AG20443 (cell line): ENCODE results near the gene RPS27.
"Not testable (repeated sequence)": the region's sequence is repeated elsewhere in the genome, so short reads cannot be mapped to it uniquely, and the experiment has no call there.

Experiments used
- DNase-seq: peaks from one replicate; pipeline ENCODE4 v3.0.0; 2012; ENCODE audit warnings: low spot score, mixed read lengths

RPS27 gene

DNA sequence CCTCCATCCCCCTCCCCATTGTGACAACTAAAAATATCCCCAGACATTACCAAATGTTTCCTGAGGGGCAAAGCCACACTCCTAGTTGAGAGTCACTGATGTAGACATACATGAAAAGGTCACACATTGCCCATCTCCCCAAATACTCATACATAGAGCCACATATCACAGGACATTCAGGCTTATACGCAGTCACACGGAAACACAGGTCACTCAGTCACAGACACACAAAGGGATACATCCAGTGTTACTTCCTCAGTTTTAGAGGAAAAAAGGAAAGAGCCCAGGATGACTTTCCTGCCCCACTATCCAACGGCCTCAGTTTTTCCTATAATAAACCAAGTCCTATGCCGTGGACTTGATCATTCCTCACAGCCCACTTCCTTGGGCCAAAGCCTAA, 29.1 kb upstream of the RPS27 start:
- DNase-seq = no peak

DNA sequence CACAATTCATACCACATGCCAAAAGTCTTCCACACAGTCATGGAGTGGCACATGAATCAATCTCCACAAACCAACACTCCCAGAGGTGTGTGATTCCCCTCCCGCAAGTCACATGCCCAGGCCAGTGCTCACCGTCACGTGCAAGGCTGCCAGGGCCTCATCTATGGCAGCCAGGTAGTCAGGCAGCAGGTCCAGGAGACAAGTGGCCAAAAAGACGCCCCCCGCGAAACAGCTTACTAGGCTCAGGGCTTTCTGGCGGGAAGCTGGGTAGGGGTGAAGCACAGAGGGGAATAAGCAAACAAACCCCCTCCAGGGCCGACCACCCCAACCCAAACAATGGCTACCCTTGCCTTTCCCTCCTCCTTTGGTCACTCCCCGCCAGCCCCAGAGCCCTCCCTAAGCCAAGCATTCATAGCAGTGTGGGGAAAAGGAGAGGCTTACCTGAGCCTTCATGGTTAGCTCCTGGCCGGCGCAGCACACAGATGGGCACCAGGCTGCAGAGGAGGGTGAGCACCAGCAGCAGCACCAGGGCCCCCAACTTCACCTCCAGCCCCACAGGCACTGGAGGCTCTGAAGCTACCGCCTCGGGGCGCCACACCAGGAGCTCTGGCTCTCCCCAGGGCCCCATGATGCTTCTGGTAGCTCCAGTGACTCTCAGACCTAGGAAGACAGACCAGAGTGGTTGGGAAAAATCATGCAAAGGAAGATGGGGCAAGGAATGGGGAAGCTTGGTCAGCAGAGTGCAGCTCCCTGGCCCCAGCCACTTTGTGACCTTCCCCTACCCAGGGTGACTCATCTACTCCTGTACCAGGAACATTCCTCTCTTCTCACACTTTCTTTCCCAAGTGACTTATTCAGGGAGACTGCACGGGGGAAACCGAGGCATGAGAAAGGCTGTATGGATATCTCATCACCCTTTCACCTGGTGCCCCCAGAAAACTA, 28.2 kb upstream of the RPS27 start:
- peak; percentile 58 for DNase-seq

DNA sequence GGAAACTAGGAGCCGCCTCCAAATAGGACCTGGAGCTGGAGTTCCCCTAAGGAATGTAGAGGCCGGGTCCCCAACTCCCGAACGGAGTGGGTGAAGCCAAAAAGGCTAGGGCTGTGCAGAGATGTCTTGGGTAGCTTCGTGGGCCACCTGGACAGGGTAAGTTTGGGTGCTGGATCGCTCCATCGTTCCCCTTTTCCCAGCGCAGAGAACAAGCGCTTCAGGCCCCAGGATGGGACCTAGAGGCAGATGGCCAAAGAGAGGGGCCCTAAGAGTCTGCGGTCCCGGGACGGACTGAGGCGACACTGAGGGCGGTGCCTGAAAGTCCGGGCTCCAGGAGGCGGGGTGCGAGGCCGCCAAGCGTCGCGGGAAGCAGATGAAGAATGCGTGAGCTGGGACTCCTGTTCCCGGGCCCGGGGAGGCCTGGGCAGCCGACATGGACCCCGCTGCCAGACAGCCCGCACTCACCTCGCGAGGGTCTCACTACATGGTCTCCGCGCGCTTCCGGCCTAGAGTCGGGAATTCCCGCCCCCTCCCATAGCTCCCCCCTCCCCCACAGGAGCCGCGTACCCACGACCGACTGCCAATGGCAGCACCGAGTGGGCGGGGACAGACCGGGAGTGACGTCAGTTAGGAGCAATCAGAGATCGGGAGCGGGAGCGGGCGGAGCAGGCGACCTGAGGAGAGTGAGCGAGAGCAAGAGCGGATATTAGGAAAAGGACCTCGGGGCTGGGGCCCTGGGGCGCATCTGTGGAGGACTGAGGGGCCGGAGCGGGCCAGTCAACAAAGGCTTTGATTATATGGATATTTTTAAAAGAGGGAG, 27.3 kb upstream of the RPS27 start, which contains the start of gene SLC39A1:
Gene SLC39A1 (minus strand): TSS at position 508 of the 820 bp plus-strand sequence. CDS start 822 bp downstream, outside the sequence.
- DNase-seq = peak; percentile 96

DNA sequence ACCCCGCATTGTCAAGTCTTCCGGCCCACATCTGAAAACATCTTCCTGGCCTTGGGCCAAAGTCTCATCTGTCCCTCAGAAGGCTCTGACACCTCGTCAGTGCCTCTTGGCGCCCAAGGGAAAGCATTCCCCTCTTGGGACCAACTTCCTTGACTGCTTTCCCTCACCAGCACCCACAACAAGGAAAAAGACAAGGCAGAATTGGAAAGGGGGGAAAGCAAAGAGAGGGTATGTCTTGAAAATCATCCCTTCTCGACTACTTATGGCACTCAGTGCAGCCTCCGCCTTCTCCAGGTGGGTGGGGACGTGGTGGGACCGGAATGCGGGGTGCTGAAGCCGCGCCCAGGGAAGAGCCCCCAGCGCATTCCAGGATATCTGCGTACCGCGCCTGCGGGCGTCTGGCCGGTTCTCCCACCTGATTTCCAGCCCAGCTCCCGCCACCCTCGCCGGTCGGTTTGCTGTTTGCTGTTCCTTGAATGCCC, 26.7 kb upstream of the RPS27 start:
- peak; percentile 26 for DNase-seq

DNA sequence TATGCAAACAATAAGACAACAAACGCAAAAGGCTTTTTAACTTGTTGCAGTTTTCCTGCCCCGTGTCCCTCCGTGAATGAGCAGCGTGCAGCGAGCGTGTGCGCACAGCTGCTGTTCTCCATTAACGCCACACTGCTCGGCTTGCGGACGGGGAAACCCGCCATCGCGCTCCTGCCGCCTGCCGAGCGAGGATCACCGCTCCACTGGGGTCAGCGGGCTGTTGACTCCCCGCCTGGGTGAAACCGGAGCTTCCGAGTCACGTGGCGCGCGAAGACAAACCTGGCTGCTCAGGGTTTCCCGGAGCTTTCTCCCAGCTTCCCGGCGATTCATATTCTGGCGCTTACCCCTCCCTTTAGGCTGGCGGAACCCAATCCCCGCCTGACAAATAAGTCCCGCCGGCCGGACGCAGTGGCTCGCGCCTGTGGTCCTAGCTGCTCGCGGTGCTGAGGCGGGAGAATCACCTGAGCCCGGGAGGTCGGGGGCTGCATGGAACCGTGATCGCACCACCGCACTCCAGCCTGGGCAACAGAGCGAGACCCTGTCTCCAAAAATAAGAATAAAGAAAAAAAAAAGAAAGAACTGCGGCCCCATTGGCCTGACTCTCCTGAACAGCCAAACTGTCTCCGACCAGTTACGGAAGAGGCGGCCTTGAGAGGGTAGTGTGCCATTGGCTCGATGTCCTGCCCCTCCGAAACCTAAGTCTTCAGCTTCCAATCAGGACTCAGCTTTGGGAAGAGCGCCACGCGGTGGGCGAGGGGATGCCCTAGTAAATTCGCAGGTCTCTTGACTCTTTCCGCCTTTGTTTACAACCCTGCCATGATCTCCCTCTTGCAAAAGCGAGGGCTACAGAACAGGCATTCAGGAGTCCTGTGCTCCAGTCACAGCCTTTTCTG, 23.2 kb upstream of the RPS27 start, which contains the start of gene CREB3L4:
Gene CREB3L4 (plus strand): TSS at position 796 of the 893 bp plus-strand sequence. CDS start 624 bp downstream, outside the sequence.
- peak; percentile 92 for DNase-seq

DNA sequence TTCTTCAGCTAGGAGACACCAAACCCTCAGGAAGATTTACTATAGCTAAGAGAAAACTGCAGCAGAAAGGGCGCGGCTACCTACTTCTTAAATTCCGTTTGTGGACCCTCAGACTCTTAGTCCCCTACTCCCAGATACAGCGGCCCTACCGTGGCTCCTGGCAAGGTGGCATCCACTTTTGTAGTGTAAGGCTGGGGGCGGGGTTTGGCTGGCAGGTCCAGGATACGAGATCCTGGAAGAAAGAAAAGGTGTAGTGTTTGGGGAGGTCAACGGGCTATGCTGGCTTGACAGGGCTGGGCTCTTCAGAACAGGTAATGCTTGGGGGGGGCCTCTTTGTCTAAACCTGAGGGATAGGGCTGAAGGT, 22.6 kb upstream of the RPS27 start:
- DNase-seq = no peak

DNA sequence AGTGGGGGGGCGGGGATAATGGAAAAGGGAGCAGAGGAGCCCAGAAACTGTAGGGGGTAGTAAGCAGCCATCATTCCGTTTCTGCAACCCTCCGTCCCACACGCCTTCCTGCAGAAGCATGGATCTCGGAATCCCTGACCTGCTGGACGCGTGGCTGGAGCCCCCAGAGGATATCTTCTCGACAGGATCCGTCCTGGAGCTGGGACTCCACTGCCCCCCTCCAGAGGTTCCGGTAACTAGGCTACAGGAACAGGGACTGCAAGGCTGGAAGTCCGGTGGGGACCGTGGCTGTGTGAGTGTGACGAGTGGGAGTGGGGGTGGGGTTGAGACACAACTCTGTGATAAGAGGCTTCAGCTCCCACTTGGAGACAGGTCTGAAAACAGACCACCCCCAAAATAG, 22.2 kb upstream of the RPS27 start:
- DNase-seq = no peak

DNA sequence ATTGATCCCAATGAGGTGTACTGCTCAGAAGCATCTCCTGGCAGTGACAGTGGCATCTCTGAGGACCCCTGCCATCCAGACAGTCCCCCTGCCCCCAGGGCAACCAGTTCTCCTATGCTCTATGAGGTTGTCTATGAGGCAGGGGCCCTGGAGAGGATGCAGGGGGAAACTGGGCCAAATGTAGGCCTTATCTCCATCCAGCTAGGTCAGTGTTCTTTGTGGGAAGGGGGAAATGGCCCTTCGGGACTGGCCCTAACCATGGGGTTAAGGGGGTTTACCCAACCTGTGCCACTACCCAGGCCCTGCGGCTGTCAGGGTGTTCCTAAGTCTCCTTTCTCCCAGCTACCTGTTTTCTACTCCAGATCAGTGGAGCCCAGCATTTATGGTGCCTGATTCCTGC, 21.6 kb upstream of the RPS27 start:
- DNase-seq = no peak

DNA sequence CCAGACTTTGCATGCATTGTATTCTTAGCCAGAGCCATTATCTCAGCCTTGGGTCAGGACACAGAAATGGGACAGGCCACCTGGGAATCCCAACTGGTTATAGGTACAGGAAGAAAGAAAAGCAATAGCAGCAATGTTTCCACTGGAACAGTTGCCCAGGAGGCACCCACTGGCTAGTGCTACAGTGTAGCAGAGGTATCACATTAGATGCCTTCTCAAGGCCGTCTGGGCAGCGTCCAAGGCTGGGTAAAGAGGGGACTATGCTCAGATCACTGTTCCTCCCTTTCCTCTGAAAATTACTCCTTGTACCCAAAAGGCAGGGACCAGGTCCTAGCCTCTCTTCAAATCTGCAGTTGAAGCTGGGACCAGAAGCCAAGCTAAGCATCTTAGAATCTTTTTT, 20.2 kb upstream of the RPS27 start:
- no peak for DNase-seq

DNA sequence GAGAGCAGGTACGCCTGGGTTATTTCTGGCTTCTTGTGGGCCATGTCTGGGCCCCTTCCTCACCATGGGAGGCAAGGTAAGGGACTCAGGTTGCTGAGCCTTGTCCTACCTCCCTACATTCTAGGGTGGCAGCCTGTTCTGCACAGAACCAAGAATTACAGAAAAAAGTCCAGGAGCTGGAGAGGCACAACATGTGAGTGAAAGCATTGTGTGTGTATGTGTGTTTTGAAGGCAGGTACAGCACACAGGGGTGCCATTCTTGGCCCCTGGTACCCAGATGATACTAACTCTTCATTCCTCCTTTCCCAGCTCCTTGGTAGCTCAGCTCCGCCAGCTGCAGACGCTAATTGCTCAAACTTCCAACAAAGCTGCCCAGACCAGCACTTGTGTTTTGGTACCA, 17.5 kb upstream of the RPS27 start:
- DNase-seq = no peak

DNA sequence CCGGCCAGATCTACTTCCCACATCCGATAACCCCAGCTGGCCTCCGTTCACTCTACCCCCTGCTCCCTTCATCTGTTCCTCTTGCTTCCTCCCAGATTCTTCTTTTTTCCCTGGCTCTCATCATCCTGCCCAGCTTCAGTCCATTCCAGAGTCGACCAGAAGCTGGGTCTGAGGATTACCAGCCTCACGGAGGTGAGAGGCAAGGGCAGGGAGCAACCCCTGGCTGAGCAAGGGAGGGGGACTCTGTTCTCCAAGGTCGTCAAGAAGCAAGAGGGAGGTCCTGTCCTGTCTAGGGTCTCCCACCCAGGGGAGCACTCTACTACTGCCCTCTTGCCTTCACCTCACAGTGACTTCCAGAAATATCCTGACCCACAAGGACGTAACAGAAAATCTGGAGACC, 17.0 kb upstream of the RPS27 start:
- DNase-seq = no peak

DNA sequence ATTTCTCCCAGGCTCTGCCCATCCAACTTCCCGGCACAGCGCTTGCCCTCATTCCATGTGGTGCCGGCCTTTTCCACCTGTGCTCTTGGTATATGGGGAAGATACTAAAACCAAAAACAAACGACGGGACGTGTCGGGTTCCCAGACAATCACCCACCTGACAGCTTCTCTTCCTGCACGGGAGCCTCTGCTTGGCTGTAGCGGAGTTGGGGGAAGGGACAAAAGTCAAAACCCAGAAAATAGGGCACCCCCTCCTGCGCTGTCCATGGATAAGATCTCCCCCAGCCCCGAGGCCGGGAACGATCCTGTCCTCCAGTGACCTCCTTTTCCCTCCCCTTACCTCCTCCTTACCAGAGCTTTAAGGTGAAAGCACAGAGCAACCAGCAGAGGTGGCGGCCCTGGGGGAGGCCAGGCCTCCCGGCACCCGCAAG, 13.7 kb upstream of the RPS27 start:
- no peak for DNase-seq

DNA sequence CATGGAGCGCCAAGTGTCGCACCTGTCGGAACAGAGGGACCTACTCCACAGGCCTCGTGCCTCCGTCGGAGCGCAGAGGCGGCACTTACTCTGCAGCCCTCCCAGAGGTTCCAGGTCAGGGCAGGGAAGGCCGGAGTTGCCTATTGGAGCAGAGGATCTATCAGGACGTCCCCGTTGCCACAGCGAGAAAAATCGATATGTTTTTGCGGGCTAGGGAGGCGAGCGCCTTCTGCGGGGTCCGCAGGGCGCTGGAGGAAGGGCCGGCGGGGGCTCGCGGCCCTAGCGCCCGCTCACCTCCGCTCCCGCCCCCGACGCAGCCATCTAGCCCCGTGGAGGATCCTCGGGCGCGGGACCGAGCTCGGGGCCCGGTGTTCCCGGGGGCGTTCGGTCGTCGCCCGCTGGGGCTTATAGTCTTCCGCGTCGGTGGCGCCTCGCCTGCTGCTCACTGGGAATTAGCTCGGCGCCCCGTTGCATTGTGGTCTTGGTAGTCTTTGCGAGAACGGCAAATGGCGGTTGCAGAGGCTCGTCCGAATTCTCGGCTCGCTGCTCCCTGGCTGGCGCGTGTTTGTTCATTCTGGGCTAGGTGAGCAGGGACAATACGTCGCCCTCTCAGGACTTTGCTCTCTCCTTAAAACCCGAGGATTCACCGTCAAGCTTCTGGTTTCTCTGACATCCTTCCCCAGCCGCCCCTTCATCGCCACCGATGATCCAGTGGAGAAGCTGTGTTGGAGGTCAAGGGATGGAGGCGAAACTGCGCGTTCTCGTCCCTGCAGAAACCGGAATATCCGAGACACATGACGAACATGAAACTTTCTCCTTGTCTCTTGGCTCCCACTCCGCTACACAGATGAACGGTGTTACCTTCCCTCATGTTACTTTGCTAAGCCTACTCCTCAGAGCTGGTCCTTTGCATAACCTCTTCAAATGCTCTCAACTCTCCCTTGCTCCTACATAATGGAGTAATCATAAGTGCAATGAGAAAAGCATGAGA, 13.0 kb upstream of the RPS27 start, which contains the start of gene JTB:
Gene JTB (minus strand): TSS at position 425 of the 991 bp plus-strand sequence. CDS start 422 bp downstream, at position 3.
- peak; percentile 90 for DNase-seq

DNA sequence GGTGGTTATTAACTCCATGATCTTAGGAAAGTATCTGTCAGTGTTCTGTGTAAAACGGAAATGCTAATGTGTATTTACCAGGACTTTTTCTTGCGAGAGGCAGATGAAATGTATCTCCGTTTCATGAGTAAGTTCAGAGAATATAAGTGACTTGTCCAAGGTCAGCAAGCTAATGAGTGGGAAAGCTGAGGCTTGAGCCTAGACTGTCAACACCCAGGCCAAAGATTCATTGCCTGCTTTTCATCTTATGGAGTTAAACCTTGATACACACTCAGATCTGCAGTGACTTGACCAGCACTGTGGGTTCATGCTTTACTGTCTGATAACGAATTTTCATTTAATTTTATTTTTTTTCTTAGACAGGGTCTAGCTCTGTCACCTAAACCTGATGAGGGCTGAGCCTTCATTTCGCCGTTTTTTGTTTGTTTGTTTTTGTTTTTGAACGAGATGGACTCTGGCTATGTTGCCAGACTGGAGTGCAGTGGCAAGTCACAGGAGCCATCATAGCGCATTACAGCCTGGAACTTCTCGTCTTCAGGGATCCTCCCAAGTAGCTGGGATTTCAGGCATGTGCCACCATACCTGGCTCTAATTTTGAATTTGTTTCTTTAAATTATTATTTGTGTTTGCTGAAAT, 12.2 kb upstream of the RPS27 start:
- no peak for DNase-seq

DNA sequence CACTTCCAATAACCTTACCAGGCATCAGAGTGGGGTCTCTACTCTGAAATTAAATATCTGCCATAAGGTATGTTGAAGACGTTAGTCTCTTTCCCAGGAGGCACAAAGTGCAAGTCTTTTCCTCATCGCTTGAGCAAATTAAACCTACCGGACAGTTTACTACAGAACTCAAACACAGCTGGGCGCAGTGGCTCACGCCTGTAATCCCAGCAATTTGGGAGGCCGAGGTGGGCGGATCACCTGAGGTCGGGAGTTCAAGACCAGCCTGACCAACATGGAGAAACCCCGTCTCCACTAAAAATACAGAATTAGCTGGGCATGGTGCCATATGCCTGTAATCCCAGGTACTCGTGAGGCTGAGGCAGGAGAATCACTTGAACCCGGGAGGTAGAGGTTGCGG, 11.5 kb upstream of the RPS27 start:
- not testable (repeated sequence) for DNase-seq

DNA sequence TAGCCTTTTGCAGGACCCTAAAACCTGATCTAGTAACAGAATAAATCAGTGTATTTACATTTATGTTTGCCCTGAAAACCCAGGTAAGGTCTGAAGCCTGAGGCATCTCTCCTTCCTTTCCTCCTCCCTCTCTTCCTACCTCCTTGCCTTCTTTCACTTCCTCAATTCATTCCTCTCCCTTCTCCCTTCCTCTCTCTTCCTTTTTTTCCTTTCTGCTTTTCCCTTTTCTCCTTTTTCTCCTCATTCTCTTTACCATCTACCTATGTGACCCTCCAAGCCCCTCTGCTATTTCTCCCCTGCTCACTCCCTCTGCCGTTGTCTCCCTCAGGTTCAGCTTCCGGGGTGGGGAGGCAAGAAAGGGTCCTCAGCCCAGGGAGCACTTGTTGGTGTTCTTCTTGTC, 8.8 kb upstream of the RPS27 start:
- DNase-seq = not testable (repeated sequence)

DNA sequence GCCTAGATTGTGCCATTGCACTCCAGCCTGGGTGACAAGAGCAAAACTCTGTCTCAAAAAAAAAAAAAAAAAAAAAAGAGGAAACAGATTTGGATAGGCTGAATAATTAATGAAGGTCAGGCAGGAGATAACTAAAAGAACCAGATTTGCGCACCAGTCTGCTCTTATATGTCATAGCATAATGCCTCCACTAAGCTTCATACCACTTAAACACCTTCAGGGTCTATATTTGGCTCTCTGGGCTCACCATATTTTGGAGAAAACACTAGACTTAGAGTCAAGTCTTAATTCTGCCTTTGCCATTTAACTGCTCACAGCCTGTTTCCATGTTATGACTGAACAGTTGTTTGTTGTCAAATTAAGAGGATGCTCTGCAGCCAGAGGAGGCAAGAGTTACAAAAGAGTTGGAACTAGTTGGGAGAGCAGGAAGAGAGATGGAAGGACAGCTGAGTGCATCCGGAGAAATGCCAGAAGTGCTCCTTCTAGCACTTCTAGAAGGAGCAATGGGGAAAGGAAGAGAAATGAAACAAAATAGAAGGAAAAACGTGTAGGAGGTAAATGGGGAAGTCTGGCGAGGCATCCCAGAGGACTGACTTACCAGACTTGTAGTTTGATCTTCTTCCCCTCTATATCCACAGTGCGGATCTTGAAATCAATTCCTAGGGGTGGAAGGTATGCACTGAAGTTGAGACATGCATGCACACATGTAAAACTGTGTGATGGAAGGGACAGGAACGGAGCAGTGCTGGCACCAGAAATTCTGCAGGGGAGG, 6.3 kb upstream of the RPS27 start:
- DNase-seq = no peak

DNA sequence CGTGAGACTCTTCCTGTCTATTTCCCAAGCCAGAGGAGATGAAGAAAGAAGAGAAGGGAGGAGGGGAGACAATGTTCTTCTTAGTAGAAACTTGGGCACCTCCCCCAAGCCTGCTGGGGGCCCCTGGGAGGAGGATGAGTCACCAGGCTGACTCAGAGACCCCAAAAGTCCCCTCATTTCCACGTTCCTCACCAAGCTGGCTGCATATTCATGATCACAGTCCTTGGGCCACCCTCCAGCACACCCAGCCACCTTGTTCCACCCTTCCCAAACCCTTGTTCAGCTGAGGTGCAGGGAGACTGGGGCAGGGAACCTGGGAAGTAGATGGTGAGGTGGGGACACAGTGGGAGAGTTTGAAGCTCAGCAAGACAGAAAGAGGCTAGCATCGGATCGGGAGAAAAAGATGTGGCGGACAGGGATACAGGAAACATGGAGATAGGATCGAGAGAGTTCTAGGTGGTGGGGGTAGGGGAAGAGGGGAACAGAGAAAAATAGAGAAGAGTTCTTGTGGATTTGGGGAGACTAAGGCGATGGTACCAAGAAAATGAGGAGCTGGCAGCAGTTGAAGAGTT, 5.1 kb upstream of the RPS27 start:
- peak; percentile 46 for DNase-seq
